ENCODE measurements around the gene SLC25A21.

SLC25A21 gene

DNA sequence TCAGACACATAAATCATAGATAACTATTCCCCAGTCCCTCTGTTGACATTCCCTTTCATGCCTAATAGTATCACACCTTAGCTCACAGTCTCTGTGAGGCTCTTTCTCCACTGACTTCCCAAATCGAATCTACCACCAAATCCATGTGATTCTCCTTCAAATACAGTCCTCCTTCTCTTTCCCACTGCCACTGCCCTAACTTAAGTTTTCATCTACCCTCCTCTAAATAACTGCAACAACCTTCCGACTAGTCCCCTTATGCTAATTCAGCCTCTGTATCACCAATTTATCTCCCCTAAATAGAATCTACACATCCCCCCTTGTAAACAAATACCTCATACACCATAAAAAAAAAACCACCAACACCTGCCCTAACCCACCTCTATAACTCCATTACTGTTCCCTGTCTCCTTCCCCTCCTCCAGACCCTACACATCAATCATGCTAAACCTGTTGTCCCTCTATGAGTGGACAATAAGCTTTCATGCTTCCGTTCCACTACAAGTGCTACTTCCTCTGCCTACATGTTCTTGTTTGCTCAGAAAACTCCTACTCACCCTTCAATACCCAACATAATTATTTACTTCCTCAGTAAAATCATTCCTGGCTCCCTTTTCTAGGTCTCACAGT is 39.0 kb downstream of the SLC25A21 start:
- no peak overlapping the region for H3K4me3 ChIP-seq (replicated peaks; ENCODE audit: low read depth, low read length)
- TF ChIP-seq, protein P1, sequence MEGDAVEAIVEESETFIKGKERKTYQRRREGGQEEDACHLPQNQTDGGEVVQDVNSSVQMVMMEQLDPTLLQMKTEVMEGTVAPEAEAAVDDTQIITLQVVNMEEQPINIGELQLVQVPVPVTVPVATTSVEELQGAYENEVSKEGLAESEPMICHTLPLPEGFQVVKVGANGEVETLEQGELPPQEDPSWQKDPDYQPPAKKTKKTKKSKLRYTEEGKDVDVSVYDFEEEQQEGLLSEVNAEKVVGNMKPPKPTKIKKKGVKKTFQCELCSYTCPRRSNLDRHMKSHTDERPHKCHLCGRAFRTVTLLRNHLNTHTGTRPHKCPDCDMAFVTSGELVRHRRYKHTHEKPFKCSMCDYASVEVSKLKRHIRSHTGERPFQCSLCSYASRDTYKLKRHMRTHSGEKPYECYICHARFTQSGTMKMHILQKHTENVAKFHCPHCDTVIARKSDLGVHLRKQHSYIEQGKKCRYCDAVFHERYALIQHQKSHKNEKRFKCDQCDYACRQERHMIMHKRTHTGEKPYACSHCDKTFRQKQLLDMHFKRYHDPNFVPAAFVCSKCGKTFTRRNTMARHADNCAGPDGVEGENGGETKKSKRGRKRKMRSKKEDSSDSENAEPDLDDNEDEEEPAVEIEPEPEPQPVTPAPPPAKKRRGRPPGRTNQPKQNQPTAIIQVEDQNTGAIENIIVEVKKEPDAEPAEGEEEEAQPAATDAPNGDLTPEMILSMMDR (IDR thresholded peaks at IDR 0.05; ENCODE audit: low read depth, low read length, missing control alignments), result no peak
- no peak for DNase-seq (ENCODE audit: extremely low read depth, low read depth)

DNA sequence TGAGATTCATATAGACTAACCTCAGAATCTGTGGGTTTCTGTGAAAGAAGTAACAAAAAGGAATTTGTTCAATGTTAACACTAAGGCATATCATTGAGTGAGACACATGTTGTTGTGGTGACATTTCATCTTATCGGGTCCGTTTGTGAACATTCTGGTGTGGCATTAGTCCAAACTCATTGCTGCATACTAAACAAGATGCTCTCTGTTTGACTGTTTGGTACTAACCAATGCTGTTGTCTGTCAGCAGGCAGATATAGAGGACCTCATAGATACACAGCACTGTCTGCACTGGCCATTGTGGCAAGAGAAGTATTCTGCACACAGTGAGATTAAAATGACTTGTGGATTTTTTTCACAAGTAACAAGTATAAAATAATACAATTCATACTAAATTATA is 41.2 kb downstream of the SLC25A21 start:
- no peak overlapping the region for H3K4me3 ChIP-seq (replicated peaks; ENCODE audit: low read depth, low read length)
- TF ChIP-seq, protein P1 (IDR thresholded peaks at IDR 0.05; ENCODE audit: low read depth, low read length, missing control alignments), result no peak
- DNase-seq (ENCODE audit: extremely low read depth, low read depth), result no peak

DNA sequence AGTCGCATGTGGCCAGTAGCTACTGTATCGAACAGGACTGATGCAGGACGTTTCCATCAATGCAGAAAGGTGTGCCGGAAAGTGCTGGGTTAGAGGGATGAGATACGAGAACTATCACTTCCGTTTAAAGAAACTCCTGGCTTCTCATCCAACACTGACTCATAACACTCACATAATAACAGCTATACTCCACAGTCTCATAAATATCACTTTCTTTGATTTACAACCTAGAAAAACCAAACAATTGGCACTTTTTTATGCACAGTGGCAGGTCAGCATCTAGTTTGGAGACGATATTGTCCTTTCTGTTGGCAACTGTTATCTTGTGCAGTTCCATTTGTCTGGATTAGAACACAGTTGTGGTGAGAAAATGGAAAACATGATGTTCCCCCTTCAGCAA is 43.4 kb downstream of the SLC25A21 start:
- TF ChIP-seq, protein P1 (IDR thresholded peaks at IDR 0.05; ENCODE audit: low read depth, low read length, missing control alignments), result no peak
- no peak overlapping the region for H3K4me3 ChIP-seq (replicated peaks; ENCODE audit: low read depth, low read length)
- DNase-seq (ENCODE audit: extremely low read depth, low read depth), result no peak

DNA sequence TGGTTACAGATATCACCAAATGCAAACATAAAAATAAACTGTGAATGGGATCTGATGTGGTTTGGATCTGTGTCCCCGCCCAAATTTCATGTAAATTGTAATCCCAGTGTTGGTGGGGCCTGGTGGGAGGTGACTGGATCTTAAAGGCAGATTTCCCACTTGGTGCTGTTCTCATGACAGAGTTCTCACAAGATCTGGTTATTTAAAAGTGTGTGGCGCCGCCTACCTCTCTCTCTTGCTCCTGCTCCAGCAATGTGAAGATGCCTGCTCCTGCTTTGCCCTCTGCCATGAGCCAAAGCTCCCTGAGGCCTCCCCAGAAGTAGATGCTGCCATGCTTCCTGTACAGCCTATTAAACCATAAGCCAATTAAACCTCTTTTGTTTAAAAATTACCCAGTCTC is 47.8 kb downstream of the SLC25A21 start:
- H3K4me3 ChIP-seq (replicated peaks; ENCODE audit: low read depth, low read length), result no peak overlapping the region
- no peak for DNase-seq (ENCODE audit: extremely low read depth, low read depth)
- TF ChIP-seq, protein P1 (IDR thresholded peaks at IDR 0.05; ENCODE audit: low read depth, low read length, missing control alignments), result no peak

DNA sequence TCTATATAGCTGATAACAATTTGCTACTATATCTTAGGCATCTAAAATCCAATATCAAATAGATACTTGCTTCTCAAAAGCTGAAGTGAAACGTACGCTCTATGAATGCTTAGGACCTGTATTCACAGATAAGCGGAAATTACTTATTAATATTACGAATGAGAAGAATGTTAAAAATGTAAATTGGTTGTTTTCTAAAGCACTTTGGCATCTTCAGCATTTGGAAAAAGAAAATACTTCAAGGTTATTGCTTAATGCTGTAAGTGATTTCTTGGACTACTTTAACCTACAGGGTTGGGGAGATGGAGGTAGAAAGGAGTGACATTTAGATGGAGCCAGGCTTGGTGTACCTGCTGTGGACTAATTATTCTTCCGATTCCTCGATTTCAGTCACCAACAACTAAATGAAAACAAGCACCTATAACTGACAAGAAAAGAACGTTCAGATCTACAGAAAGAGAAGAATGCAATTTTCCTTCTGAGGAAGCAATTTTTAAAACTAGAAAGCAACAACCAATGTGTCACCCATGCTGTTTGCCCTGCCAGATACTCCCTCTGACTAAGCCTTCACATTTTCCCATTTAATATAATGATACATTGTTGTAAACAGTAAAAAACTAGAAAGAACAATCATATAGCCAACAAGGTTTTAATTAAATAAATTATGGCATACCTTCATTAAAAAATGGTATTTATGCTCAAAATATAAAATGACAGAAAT is 49.3 kb downstream of the SLC25A21 start:
- TF ChIP-seq, protein P1 (IDR thresholded peaks at IDR 0.05; ENCODE audit: low read depth, low read length, missing control alignments), result no peak
- H3K4me3 ChIP-seq (replicated peaks; ENCODE audit: low read depth, low read length), result no peak overlapping the region
- no peak for DNase-seq (ENCODE audit: extremely low read depth, low read depth)

DNA sequence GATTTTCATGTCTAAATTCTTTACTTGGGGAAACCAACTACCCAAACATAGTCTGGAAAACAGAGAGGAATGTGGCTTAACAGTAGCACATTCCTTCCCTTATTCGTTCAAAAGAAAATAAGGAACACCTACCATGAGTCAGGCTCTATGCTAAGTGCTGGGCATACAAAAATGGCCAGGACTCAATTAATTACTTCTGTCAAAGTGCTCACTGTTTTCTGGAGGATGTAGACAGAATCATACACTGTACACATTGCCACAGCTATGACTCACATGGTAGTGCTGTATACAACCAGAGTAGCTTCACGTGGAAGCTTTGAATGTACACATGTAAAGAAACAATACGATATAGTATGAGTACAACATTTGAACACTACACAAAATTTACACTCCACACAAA is 50.1 kb downstream of the SLC25A21 start:
- TF ChIP-seq, protein P1 (IDR thresholded peaks at IDR 0.05; ENCODE audit: low read depth, low read length, missing control alignments), result no peak
- DNase-seq (ENCODE audit: extremely low read depth, low read depth), result no peak
- H3K4me3 ChIP-seq (replicated peaks; ENCODE audit: low read depth, low read length), result no peak overlapping the region

All from HFF-Myc (cell line).